GM12801 (cell line): Measurements from ENCODE around the gene AMFR.

ENCODE experiments used
- CTCF ChIP-seq: IDR thresholded peaks from one replicate; pipeline ENCODE4 v1.5.1; 2011; ENCODE audit warnings: control low read depth; ENCODE audit not compliant: insufficient read length; ENCODE audit errors: extremely low read depth

The AMFR gene

GRCh38 chr16:56424404-56424764 lies 961 bp downstream of the AMFR start:
- no peak for TF ChIP-seq CTCF

GRCh38 chr16:56423584-56424403 lies 1.6 kb downstream of the AMFR start:
- TF ChIP-seq CTCF: no peak

- TF ChIP-seq CTCF: no peak
Measured at GRCh38 chr16:56422896-56423441, 2.4 kb downstream of the AMFR start.

GRCh38 chr16:56421976-56422669 lies 3.2 kb downstream of the AMFR start:
- TF ChIP-seq CTCF: no peak

GRCh38 chr16:56421313-56421712 lies 4.0 kb downstream of the AMFR start:
- no peak for TF ChIP-seq CTCF

GRCh38 chr16:56420613-56421012 lies 4.7 kb downstream of the AMFR start:
- no peak for TF ChIP-seq CTCF

- TF ChIP-seq CTCF: no peak
Measured at GRCh38 chr16:56419740-56420548, 5.4 kb downstream of the AMFR start.
